Endothelial cell of hepatic sinusoid (primary cell): ENCODE results near the gene VAT1L.

ENCODE experiments used
- in situ Hi-C: cut with HindIII; loops from 2 replicates; pipeline ENCODE4 v1.10.0; 2017; ENCODE audit warnings: low sequenced_read_pairs

VAT1L gene

GRCh38 chr16:77781091-77781490 is 7.3 kb upstream of the VAT1L start:
- in situ Hi-C loops: no loop called here

- in situ Hi-C loops: no loop called here
Measured at GRCh38 chr16:77782694-77783093, 5.7 kb upstream of the VAT1L start.

GRCh38 chr16:77784441-77785372 is 3.7 kb upstream of the VAT1L start:
- in situ Hi-C loops: no loop called here

GRCh38 chr16:77785373-77785764 is 3.0 kb upstream of the VAT1L start:
- in situ Hi-C loops: no loop called here

- in situ Hi-C loops: no loop called here
Measured at GRCh38 chr16:77786186-77786847, 2.0 kb upstream of the VAT1L start.

- in situ Hi-C loops: no loop called here
Measured at GRCh38 chr16:77787452-77787851, 912 bp upstream of the VAT1L start.

GRCh38 chr16:77789085-77790008 is 983 bp downstream of the VAT1L start:
- in situ Hi-C loops: loop anchor here (5.0 kb wide), 1 partner anchor 83 kb away; no protein-coding TSS in a partner anchor

- in situ Hi-C loops: loop anchor here (5.0 kb wide), 1 partner anchor 82 kb away; no protein-coding TSS in a partner anchor
Measured at GRCh38 chr16:77790009-77790372, 1.6 kb downstream of the VAT1L start.

GRCh38 chr16:77790912-77791311 is 2.5 kb downstream of the VAT1L start:
- in situ Hi-C loops: loop anchor here (5.0 kb wide), 1 partner anchor 81 kb away; no protein-coding TSS in a partner anchor

- in situ Hi-C loops: loop anchor here (5.0 kb wide), 1 partner anchor 79 kb away; no protein-coding TSS in a partner anchor
Measured at GRCh38 chr16:77793417-77793816, 5.1 kb downstream of the VAT1L start.

GRCh38 chr16:77794586-77794985 is 6.2 kb downstream of the VAT1L start:
- in situ Hi-C loops: loop anchor here (5.0 kb wide), 1 partner anchor 78 kb away; no protein-coding TSS in a partner anchor

GRCh38 chr16:77801817-77802216 is 13.5 kb downstream of the VAT1L start:
- in situ Hi-C loops: no loop called here

- in situ Hi-C loops: no loop called here
Measured at GRCh38 chr16:77805398-77805797, 17.0 kb downstream of the VAT1L start.

- in situ Hi-C loops: no loop called here
Measured at GRCh38 chr16:77807021-77807420, 18.7 kb downstream of the VAT1L start.

GRCh38 chr16:77812856-77813500 is 24.6 kb downstream of the VAT1L start:
- in situ Hi-C loops: no loop called here

- in situ Hi-C loops: no loop called here
Measured at GRCh38 chr16:77816293-77816692, 27.9 kb downstream of the VAT1L start.

GRCh38 chr16:77820340-77820739 is 32.0 kb downstream of the VAT1L start:
- in situ Hi-C loops: no loop called here

- in situ Hi-C loops: no loop called here
Measured at GRCh38 chr16:77822661-77823060, 34.3 kb downstream of the VAT1L start.

- in situ Hi-C loops: no loop called here
Measured at GRCh38 chr16:77823067-77823466, 34.7 kb downstream of the VAT1L start.

GRCh38 chr16:77825196-77825595 is 36.8 kb downstream of the VAT1L start:
- in situ Hi-C loops: no loop called here
